Activated naive CD4-positive, alpha-beta T cell treated with anti-CD3 and anti-CD28 coated beads, Interleukin-2, amount 10 ng/mL, durations not matched to agents 7 days and 5 days (primary cell): ENCODE results near the gene UTRN.

Experiments
- CTCF ChIA-PET: fragments of 350-600 bp; sonication (Branson Sonifier 250); formaldehyde crosslinking; loops from one replicate; lab custom pipeline; 2021; ENCODE audit warnings: antibody characterized with exemption; lab: Charles Lee
- DNase-seq: peaks from one replicate; pipeline ENCODE4 v3.0.0-alpha.2; 2020
- H3K27ac Mint-ChIP-seq: one replicate; pipeline ENCODE4 v1.8.0; 2021; ENCODE audit warnings: mild to moderate bottlenecking, moderate library complexity, mixed read lengths
- H3K27me3 Mint-ChIP-seq: one replicate; pipeline ENCODE4 v1.8.0; 2021; ENCODE audit warnings: mild to moderate bottlenecking, mixed read lengths
- H3K36me3 Mint-ChIP-seq: one replicate; pipeline ENCODE4 v1.8.0; 2021; ENCODE audit warnings: mixed read lengths
- H3K4me1 Mint-ChIP-seq: one replicate; pipeline ENCODE4 v1.8.0; 2021; ENCODE audit warnings: mixed read lengths
- H3K4me3 Mint-ChIP-seq: one replicate; pipeline ENCODE4 v1.8.0; 2021; ENCODE audit warnings: mild to moderate bottlenecking, moderate library complexity, mixed read lengths
- H3K9me3 Mint-ChIP-seq: one replicate; pipeline ENCODE4 v1.8.0; 2021; ENCODE audit warnings: mixed read lengths

Gene UTRN

DNA sequence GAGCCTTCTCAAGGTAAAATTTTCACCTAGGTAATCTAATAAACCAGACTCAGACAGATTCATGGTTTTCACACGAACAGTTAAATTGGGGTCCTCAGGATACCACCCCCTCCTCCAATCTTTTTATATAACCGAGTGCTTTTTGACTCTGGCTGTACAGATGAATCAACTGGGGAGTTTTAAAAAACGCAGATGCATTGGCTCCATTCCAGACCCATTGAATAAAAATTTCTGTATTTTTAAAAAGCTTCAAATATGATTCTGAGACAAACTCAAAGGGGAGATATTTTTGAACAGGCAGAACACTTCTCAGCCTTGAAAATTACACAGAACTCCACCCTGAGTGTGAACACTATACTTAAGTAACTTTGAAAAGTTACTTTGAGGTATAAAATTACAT is 7.2 kb downstream of the UTRN start:
- no peak for DNase-seq
- peaks cover 3% of the 10 kb centered on the region for H3K4me1 Mint-ChIP-seq

DNA sequence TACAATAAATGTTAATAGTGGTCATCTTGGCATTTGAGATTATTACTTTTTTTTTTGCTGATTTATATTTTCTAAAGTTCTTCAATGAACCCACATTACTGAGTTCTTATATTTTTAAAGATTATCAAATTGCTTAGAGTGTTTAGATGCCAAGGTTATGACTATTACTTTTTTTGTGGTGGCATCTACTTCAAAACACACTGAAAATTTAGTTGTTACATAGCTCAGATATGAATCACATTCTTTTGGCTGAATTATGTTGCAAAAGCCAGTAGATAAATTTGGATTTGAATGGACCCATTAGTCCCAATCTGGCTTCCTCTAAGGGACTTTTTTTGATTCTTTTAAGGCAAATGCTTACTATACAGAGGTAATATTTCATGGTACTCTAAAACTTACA is 8.9 kb downstream of the UTRN start:
- H3K4me1 Mint-ChIP-seq, result peaks cover 12% of the 10 kb centered on the region
- no peak for DNase-seq
- CTCF ChIA-PET, result no interaction called here

More for the DNA sequence above, 7.2 kb downstream of the UTRN start:
- Mint-ChIP-seq H3K27me3 (peaks cover 20% of the 10 kb centered on the region), H3K27ac (no peak overlapping the region), H3K4me3 (no peak overlapping the region), H3K9me3 (peaks cover 10% of the 10 kb centered on the region), H3K36me3 (peaks cover 10% of the 10 kb centered on the region)
- CTCF ChIA-PET, result interaction anchor here (0.8 kb wide), 1 partner anchor 24 kb away, joined by 3 read pairs; no protein-coding TSS in a partner anchor

GRCh38 chr6:144295211-144295610 is 10.1 kb downstream of the UTRN start:
- Mint-ChIP-seq H3K27ac (no peak overlapping the region), H3K4me1 (peaks cover 12% of the 10 kb centered on the region), H3K4me3 (no peak overlapping the region), H3K27me3 (peaks cover 3% of the 10 kb centered on the region), H3K36me3 (peaks cover 17% of the 10 kb centered on the region), H3K9me3 (peaks cover 18% of the 10 kb centered on the region)
- no peak for DNase-seq
- CTCF ChIA-PET, result no interaction called here

More for the DNA sequence above, 8.9 kb downstream of the UTRN start:
- Mint-ChIP-seq H3K27ac (no peak overlapping the region), H3K27me3 (peaks cover 5% of the 10 kb centered on the region), H3K4me3 (no peak overlapping the region), H3K9me3 (peaks cover 18% of the 10 kb centered on the region), H3K36me3 (peaks cover 17% of the 10 kb centered on the region)

GRCh38 chr6:144295981-144296767 is 11.0 kb downstream of the UTRN start:
- no peak for DNase-seq
- Mint-ChIP-seq H3K36me3 (peaks cover 17% of the 10 kb centered on the region), H3K27ac (no peak overlapping the region), H3K27me3 (peaks cover under 1% of the 10 kb centered on the region), H3K9me3 (peaks cover 18% of the 10 kb centered on the region), H3K4me1 (peaks cover 12% of the 10 kb centered on the region), H3K4me3 (no peak overlapping the region)
- CTCF ChIA-PET, result no interaction called here

DNA sequence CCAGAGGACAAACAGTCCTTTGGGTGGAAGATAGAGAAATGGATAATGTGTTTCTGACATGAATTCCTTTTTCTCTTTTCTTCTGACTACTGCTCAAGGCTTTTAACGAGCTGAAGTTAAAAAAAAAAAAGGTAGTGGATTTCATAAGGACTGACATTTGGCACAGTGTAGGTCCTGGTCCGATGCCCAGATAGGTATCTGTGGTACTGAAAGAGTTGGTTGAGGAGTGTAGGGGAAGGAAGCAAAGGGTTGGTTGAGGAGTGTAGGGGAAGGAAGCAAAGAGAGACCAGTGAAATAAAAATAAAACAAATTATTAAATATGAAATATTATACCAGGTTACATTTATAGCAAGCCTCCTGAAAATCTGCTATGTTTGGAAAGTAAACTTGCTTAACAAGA is 11.8 kb downstream of the UTRN start:
- DNase-seq, result no peak
- H3K27ac Mint-ChIP-seq, result no peak overlapping the region
- H3K36me3 Mint-ChIP-seq, result peaks cover 17% of the 10 kb centered on the region
- CTCF ChIA-PET, result no interaction called here
- no peaks in the 10 kb centered on the region for H3K27me3 Mint-ChIP-seq
- H3K4me1 Mint-ChIP-seq, result peaks cover 12% of the 10 kb centered on the region
- H3K9me3 Mint-ChIP-seq, result peaks cover 18% of the 10 kb centered on the region
- no peak overlapping the region for H3K4me3 Mint-ChIP-seq

DNA sequence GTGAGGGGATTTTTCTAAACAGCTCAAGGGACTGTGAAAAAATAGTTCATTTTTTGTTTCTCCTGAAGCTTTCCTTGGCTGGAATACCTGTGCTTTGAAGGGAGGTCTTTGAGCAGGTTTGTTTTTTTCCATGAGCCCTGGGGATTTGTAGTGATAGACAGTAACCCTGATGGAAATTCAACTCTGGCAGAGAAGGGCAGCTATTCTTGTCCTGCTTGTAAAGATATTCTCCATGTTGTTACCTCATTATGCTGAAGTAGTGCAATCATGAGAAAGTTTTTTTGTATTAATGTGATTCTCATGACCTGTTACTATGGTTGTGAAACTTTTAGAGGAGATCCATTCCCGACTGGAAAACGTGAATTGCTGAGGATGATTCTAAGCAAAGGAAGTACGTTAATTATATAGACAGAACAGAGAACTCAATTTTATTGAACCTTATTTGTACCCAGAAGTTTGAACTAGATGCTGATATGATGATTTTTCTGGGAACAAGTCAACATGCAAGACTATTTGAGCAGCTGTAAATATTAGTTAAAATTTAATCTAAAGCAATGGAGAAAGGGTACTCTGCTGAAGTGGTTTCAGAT is 12.5 kb downstream of the UTRN start:
- H3K27ac Mint-ChIP-seq, result no peak overlapping the region
- peaks cover 18% of the 10 kb centered on the region for H3K9me3 Mint-ChIP-seq
- peaks cover 2% of the 10 kb centered on the region for H3K27me3 Mint-ChIP-seq
- peaks cover 17% of the 10 kb centered on the region for H3K36me3 Mint-ChIP-seq
- CTCF ChIA-PET, result no interaction called here
- peaks cover 14% of the 10 kb centered on the region for H3K4me1 Mint-ChIP-seq
- DNase-seq, result no peak
- H3K4me3 Mint-ChIP-seq, result no peak overlapping the region

GRCh38 chr6:144298194-144298593 is 13.1 kb downstream of the UTRN start:
- Mint-ChIP-seq H3K36me3 (peaks cover 17% of the 10 kb centered on the region), H3K27me3 (peaks cover 6% of the 10 kb centered on the region), H3K4me3 (no peak overlapping the region), H3K4me1 (peaks cover 18% of the 10 kb centered on the region), H3K9me3 (peaks cover 18% of the 10 kb centered on the region), H3K27ac (no peak overlapping the region)
- CTCF ChIA-PET, result no interaction called here
- no peak for DNase-seq

DNA sequence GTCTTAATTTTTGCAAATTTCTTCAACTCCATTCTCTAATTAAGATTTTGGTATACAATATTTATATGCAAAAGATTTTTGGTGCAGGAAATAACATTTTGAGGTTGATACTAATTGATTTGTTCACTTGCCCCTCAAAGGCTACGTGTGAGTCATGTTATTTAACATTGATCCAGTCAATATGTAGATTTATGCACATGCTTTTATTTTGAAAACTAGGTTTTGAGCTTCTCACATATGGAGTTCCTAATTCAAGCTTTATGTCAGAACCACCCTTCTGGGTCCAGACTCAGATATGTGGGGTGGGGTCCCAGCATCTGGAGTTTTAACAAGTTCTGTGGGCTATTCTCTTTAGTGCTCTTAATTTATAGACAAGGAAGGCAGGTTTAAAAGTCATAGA is 13.8 kb downstream of the UTRN start:
- Mint-ChIP-seq H3K36me3 (peaks cover 17% of the 10 kb centered on the region), H3K9me3 (peaks cover 18% of the 10 kb centered on the region), H3K4me3 (no peak overlapping the region), H3K27ac (no peak overlapping the region), H3K27me3 (peaks cover 6% of the 10 kb centered on the region), H3K4me1 (peaks cover 18% of the 10 kb centered on the region)
- DNase-seq, result no peak
- CTCF ChIA-PET, result no interaction called here

DNA sequence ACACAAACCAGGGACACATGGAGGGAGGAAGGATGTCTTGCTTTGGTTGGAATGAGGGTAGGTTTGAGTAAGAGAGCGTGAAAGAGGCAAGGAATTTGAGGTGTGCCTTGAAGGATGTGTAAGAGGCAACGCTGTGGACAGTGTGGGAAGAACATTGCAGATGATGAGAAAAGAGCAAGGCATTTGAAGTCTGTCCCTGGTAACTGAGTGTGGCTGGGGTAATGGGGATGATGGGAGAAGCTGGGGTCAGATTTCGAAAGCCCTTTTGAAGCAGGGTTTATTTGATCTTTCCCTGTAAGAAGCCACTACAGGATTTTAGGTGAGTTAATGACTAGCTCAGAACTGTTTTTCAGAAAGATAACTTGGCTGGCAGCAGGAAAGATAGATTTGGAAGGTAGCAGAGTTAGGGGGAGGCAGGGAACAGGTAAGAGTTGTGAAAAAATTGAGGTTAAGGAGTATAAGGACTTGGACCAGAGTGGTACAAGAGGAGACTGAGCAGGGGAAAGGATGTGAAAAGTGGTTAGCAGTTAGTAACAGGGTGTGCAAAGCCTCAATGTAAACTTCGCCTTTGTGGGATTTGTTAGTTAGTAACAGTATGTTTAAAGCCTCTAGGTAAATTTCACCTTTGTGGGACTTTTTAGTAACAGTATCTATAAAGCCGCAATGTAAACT is 17.7 kb downstream of the UTRN start:
- Mint-ChIP-seq H3K36me3 (peaks cover 7% of the 10 kb centered on the region), H3K27ac (no peak overlapping the region), H3K4me1 (peaks cover 27% of the 10 kb centered on the region), H3K9me3 (peaks cover 5% of the 10 kb centered on the region), H3K27me3 (peaks cover 10% of the 10 kb centered on the region), H3K4me3 (no peak overlapping the region)
- DNase-seq, result no peak
- CTCF ChIA-PET, result no interaction called here

DNA sequence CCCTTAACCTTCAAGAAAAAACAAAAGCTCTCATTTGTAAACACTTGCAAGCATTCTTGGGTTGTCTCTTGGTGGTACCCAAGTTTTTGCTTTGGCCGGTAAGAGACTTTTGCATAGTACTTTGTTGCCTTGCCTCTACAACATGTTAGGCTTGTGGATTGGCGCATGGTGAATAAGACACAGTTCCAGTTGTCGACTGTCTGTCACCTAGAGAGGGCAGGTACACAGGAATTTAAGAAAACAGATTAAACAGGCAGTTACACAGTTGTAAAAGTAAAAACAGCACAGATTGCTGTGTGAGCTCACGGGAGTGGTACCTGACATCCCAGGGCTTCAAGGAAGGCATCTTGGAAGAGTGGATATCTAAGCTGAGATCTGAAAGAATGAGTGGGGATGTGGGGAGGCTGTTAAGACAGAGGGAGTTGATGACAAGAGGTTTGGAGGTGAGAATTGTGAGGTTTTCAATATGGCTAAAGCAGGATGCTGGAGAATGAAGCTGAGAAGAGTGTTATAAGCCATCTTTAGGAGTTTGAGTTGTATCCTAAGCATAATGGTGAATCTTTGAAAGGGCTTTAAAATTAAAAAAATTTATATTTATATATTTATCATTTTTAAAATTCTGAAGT is 19.2 kb downstream of the UTRN start:
- Mint-ChIP-seq H3K4me1 (peaks cover 22% of the 10 kb centered on the region), H3K27me3 (peaks cover 10% of the 10 kb centered on the region), H3K27ac (no peak overlapping the region), H3K36me3 (peaks cover 4% of the 10 kb centered on the region), H3K9me3 (no peaks in the 10 kb centered on the region), H3K4me3 (no peak overlapping the region)
- no peak for DNase-seq
- CTCF ChIA-PET, result no interaction called here

- peaks cover 22% of the 10 kb centered on the region for H3K4me1 Mint-ChIP-seq
- H3K27me3 Mint-ChIP-seq, result peaks cover 10% of the 10 kb centered on the region
- H3K36me3 Mint-ChIP-seq, result peaks cover 4% of the 10 kb centered on the region
- CTCF ChIA-PET, result interaction anchor here (1.0 to 1.3 kb wide), 3 partner anchors 20 to 175 kb away, joined by 4 to 5 read pairs (median 4); no protein-coding TSS in a partner anchor
- H3K27ac Mint-ChIP-seq, result peak overlapping the region; percentile 70
- no peak for DNase-seq
- H3K9me3 Mint-ChIP-seq, result no peaks in the 10 kb centered on the region
- H3K4me3 Mint-ChIP-seq, result no peak overlapping the region
Measured at GRCh38 chr6:144305567-144305966, 20.4 kb downstream of the UTRN start.

GRCh38 chr6:144305985-144306384 is 20.9 kb downstream of the UTRN start:
- DNase-seq, result peak; percentile 42
- CTCF ChIA-PET, result interaction anchor here (0.6 to 1.3 kb wide), 4 partner anchors 20 to 174 kb away, joined by 3 to 5 read pairs (median 4); no protein-coding TSS in a partner anchor
- Mint-ChIP-seq H3K27me3 (peaks cover 10% of the 10 kb centered on the region), H3K9me3 (no peaks in the 10 kb centered on the region), H3K4me1 (peaks cover 27% of the 10 kb centered on the region), H3K4me3 (no peak overlapping the region), H3K36me3 (peaks cover 4% of the 10 kb centered on the region), H3K27ac (peak overlapping the region; percentile 70)

- H3K36me3 Mint-ChIP-seq, result peaks cover 4% of the 10 kb centered on the region
- H3K4me3 Mint-ChIP-seq, result no peak overlapping the region
- H3K9me3 Mint-ChIP-seq, result no peaks in the 10 kb centered on the region
- H3K4me1 Mint-ChIP-seq, result peaks cover 25% of the 10 kb centered on the region
- CTCF ChIA-PET, result interaction anchor here (0.6 kb wide), 1 partner anchor 141 kb away, joined by 3 read pairs; no protein-coding TSS in a partner anchor
- H3K27me3 Mint-ChIP-seq, result peaks cover 7% of the 10 kb centered on the region
- H3K27ac Mint-ChIP-seq, result no peak overlapping the region
- DNase-seq, result no peak
Measured at GRCh38 chr6:144307880-144308279, 22.7 kb downstream of the UTRN start.

DNA sequence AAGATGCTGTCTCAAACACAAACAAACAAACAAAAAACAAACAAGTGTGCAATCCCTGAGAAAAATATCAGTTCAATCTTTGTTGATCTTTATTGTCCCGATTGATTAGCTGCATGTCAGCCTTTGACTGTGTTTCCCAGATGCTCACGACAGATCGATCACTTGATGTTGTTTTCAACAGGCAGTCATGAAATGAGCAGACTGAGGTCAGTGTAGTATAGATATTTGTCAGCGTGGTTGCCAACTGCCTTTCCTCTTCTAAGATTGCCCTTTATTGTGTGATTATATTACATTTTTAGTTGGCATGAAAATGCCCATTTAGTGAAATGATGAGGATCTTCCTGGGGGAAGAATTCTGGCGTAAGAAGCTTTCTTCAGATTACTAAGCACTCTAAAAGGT is 25.6 kb downstream of the UTRN start:
- DNase-seq, result no peak
- H3K36me3 Mint-ChIP-seq, result no peaks in the 10 kb centered on the region
- H3K27ac Mint-ChIP-seq, result no peak overlapping the region
- peaks cover 8% of the 10 kb centered on the region for H3K27me3 Mint-ChIP-seq
- H3K9me3 Mint-ChIP-seq, result no peaks in the 10 kb centered on the region
- peaks cover 14% of the 10 kb centered on the region for H3K4me1 Mint-ChIP-seq
- no peak overlapping the region for H3K4me3 Mint-ChIP-seq
- CTCF ChIA-PET, result no interaction called here
